ENCODE results near the gene SPATA2L. TPM values are rescaled to one million over a fixed set of nuclear protein-coding genes. Genes with fewer than 3 reads are reported as not detected.

The SPATA2L gene
- total RNA-seq, 1 experiment from 2014 or later, result 13.7 TPM

DNA sequence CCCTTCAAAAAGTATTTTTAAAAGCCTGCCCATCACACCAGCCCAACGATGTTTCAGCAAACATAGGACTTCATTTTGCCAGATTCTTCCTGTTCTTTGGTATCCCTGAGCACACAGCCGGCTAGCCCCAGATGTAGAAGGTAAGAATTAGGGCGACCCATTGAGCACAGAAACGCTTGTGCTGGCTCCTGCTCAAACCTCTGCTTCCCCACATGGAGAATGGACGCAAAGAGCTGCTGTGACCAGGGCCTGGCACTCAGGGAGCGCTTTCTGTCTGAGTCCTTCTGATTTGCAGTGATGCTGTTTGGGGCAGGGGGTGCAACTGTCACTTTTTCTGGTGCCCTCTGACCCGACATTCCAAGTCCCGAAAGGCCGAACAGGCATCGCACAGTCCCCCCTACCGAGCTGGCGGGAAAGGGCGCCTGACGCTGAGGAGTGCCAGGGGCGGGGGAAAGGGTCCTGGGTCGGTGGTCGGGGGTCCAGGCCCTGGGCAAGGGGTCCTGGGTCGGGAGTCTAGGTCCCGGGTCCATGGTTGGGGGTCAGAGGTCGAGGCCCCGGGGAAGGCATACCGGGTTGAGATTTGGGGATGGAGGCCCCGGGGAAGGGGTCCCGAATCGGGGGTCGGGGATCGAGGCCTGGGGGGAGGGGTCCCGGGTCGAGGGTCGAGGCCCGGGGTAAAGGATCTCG, 44.9 kb downstream of the SPATA2L start:
- no peak for DNase-seq (ENCODE audit: low read depth)

DNA sequence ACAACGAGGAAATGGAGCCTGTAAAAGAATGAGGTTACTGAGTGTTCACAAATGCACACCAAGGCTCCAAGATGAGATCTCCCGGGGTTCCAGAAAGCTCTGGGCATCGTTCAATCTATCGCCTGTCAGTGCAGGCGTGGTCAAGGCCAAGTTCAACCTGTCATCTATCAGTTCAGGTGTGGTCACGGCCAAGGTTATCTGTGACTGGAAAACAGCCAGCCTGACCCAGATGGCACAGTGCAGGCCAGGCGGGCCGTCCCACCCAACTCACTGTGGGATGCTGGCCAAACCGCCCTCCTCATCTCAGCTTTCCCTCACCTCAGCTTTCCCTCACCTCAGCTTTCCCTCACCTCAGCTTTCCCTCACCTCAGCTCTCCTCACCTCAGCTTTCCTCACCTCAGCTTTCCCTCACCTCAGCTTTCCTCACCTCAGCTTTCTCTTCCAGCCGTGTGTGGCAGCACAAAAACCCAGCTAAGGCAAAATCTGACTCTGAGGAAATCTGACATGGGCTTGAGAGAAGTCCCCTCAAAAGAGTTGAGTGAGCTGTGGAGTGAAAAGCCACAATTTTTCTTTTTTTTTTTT, 46.4 kb downstream of the SPATA2L start:
- no peak for DNase-seq (ENCODE audit: low read depth)

DNA sequence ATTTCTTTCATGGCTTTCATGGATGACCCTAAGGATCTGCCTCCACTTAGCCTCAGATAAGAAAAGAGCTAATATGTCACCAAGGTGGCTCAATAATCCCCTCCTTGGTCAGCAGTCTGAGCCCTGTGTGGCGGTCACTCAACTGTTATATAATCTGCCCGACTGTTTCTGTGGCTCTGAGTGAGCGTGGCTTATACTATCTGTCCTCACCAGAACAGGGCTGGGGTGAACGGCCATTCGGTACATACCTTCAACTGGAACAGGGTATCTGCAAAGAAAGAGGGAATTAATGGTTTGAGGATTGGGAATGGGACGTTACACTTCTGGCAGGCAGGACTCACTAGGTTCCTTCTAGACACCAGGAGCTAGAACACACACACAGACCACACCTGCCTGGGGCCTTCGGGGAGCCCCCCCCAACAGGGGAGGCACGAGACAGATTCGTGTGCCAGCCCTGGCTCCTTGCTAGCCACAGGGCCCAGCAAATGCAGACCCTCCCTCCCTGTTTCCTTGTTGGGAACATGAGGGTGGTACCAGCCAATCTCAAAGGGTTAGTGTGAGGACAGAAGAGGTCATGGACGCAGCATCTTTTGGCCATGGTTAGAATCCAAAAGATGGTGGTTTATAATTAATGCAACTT, 47.7 kb downstream of the SPATA2L start:
- DNase-seq (ENCODE audit: low read depth), result no peak

DNA sequence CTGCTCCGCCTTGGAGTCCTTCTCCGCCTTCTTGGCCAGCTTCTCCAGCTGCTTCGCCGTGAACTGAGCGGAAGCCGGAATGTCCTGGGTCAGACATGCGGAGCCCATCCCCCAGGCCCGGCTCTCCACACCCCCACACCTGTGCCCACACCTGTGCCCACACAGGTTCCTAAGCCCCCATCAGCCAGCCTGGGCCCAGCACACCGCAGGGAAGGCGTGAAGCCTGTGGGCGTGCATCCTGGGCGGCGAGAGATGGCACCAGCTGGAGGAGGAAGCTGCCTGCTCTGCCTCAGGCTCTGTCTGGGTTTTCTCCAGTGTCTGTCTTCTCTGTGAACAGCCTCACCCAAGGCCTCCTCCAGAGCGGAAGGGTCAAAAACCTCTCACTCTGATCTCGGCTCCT, 49.9 kb downstream of the SPATA2L start:
- no peak for DNase-seq (ENCODE audit: low read depth)

DNA sequence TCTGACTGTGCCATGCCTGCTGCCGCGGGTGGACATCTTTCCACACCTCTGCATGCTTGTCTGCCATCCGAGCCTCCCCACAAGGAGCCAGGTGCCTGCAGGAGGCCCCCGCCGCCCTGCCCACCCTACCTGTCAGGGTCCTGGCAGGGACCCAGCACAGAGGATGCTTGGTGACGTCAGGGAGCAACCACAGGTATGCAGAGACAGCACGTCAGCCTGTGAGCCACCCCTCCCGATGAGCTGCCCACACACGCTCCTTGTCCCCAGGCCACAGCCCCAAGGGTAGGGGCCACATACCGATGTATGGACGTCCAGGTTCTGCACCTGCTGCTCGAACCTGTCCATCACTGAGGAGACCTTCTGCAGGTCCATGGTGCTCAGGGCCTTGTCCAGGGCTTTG, 54.6 kb downstream of the SPATA2L start:
- DNase-seq (ENCODE audit: low read depth), result no peak

Other genes with a start within 250 kb of the SPATA2L start
- gene ANKRD11, start 211.1 kb downstream of the SPATA2L start, total RNA-seq (2014; rRNA removed), result 44.6 and 63.4 TPM in 2 replicates
- 195 and 211 TPM in 2 replicates for gene SPG7, start 193.3 kb downstream of the SPATA2L start, total RNA-seq (2014; rRNA removed)
- 4,987 and 9,010 TPM in 2 replicates for gene RPL13, start 141.0 kb downstream of the SPATA2L start, total RNA-seq (2014; rRNA removed)
- 119 and 147 TPM in 2 replicates for gene CPNE7, start 125.9 kb downstream of the SPATA2L start, total RNA-seq (2014; rRNA removed)
- 0.46 TPM in 1 of 2 replicates, not detected in the other for gene DPEP1, start 88.1 kb downstream of the SPATA2L start, total RNA-seq (2014; rRNA removed)
- 97.0 and 107 TPM in 2 replicates for gene CHMP1A, start 44.0 kb downstream of the SPATA2L start, total RNA-seq (2014; rRNA removed)
- gene SPATA33, start 43.9 kb downstream of the SPATA2L start, total RNA-seq (2014; rRNA removed), result 10.7 and 10.9 TPM in 2 replicates
- 60.1 and 67.6 TPM in 2 replicates for gene CDK10, start 15.0 kb downstream of the SPATA2L start, total RNA-seq (2014; rRNA removed)
- 9.8 and 10.0 TPM in 2 replicates for gene VPS9D1, start 19.2 kb upstream of the SPATA2L start, total RNA-seq (2014; rRNA removed)
- gene ZNF276, start 19.8 kb upstream of the SPATA2L start, total RNA-seq (2014; rRNA removed), result 10.6 and 11.7 TPM in 2 replicates
- gene FANCA, start 114.9 kb upstream of the SPATA2L start, total RNA-seq (2014; rRNA removed), result 38.9 and 45.3 TPM in 2 replicates
- 6.9 and 7.1 TPM in 2 replicates for gene SPIRE2, start 126.8 kb upstream of the SPATA2L start, total RNA-seq (2014; rRNA removed)
- 171 and 180 TPM in 2 replicates for gene TCF25, start 171.9 kb upstream of the SPATA2L start, total RNA-seq (2014; rRNA removed)
- 7.6 and 7.7 TPM in 2 replicates for gene MC1R, start 217.2 kb upstream of the SPATA2L start, total RNA-seq (2014; rRNA removed)
- gene TUBB3, start 221.6 kb upstream of the SPATA2L start, total RNA-seq (2014; rRNA removed), result 443 and 463 TPM in 2 replicates
- 78.2 and 87.1 TPM in 2 replicates for gene DEF8, start 247.1 kb upstream of the SPATA2L start, total RNA-seq (2014; rRNA removed)